ENCODE data around the gene TUBB1.
"Not testable (repeated sequence)": the region's sequence is repeated elsewhere in the genome, so short reads cannot be mapped to it uniquely, and the experiment has no call there.

TUBB1 gene

GRCh38 chr20:59033093-59033492 is 13.9 kb downstream of the TUBB1 start:
- DNase-seq, result no peak
- intact Hi-C loops (cut with DNase I), result loop anchor here (5.0 kb wide), 1 partner anchor 51 kb away; the partner anchor contains the start of gene NELFCD

- intact Hi-C loops (cut with DNase I), result loop anchor here (5.0 kb wide), 1 partner anchor 51 kb away; the partner anchor contains the start of gene NELFCD
- DNase-seq, result no peak
These were observed 14.5 kb downstream of the TUBB1 start for GRCh38 chr20:59033616-59034165.

GRCh38 chr20:59035381-59035780 is 16.2 kb downstream of the TUBB1 start:
- intact Hi-C loops (cut with DNase I), result no loop called here
- no peak for DNase-seq

GRCh38 chr20:59037386-59037785 is 18.2 kb downstream of the TUBB1 start:
- intact Hi-C loops (cut with DNase I), result no loop called here
- no peak for DNase-seq

GRCh38 chr20:59039233-59039632 is 20.0 kb downstream of the TUBB1 start:
- intact Hi-C loops (cut with DNase I), result no loop called here
- no peak for DNase-seq

- intact Hi-C loops (cut with DNase I), result no loop called here
- DNase-seq, result no peak
These were observed 21.4 kb downstream of the TUBB1 start for GRCh38 chr20:59040667-59041066.

- intact Hi-C loops (cut with DNase I); DNase-seq: not testable (repeated sequence)
These were observed 22.3 kb downstream of the TUBB1 start for GRCh38 chr20:59041487-59041886.

- no peak for DNase-seq
- intact Hi-C loops (cut with DNase I), result loop anchor here (1.0 to 2.0 kb wide), 2 partner anchors 10 to 151 kb away; partner anchors contain the start of gene ATP5F1E
These were observed 23.0 kb downstream of the TUBB1 start, which contains the start of gene PRELID3B for GRCh38 chr20:59042151-59042795. Gene PRELID3B (minus strand): TSS chr20:59042786. CDS start chr20:59042730, 56 bp downstream.

- intact Hi-C loops (cut with DNase I), result loop anchor here (1.0 to 2.0 kb wide), 2 partner anchors 11 to 152 kb away; partner anchors contain the start of gene ATP5F1E
These were observed 23.8 kb downstream of the TUBB1 start for GRCh38 chr20:59042796-59043631.

GRCh38 chr20:59043698-59044097 is 24.5 kb downstream of the TUBB1 start:
- intact Hi-C loops (cut with DNase I), result loop anchor here (2.0 kb wide), 1 partner anchor 153 kb away; no protein-coding TSS in a partner anchor
- no peak for DNase-seq

More at GRCh38 chr20:59042796-59043631, 23.8 kb downstream of the TUBB1 start:
- peak; percentile 73 to 98 (median 87) for DNase-seq

GRCh38 chr20:59044295-59044694 is 25.1 kb downstream of the TUBB1 start:
- no peak for DNase-seq
- intact Hi-C loops (cut with DNase I), result no loop called here

GRCh38 chr20:59044796-59045195 is 25.6 kb downstream of the TUBB1 start:
- intact Hi-C loops (cut with DNase I), result no loop called here
- no peak for DNase-seq

GRCh38 chr20:59046862-59047261 is 27.6 kb downstream of the TUBB1 start:
- intact Hi-C loops (cut with DNase I), result no loop called here
- no peak for DNase-seq

- intact Hi-C loops (cut with DNase I), result no loop called here
- DNase-seq, result no peak
These were observed 28.9 kb downstream of the TUBB1 start for GRCh38 chr20:59047938-59048680.

- no peak for DNase-seq
- intact Hi-C loops (cut with DNase I), result no loop called here
These were observed 29.4 kb downstream of the TUBB1 start for GRCh38 chr20:59048681-59049030.

GRCh38 chr20:59050437-59050836 is 31.2 kb downstream of the TUBB1 start:
- intact Hi-C loops (cut with DNase I), result no loop called here
- DNase-seq, result no peak

GRCh38 chr20:59051666-59052185 is 32.5 kb downstream of the TUBB1 start:
- intact Hi-C loops (cut with DNase I), result no loop called here
- no peak for DNase-seq

- intact Hi-C loops (cut with DNase I), result no loop called here
- DNase-seq, result no peak
These were observed 36.1 kb downstream of the TUBB1 start for GRCh38 chr20:59055302-59055701.

GRCh38 chr20:59062081-59062480 is 42.9 kb downstream of the TUBB1 start:
- intact Hi-C loops (cut with DNase I), result no loop called here
- no peak for DNase-seq

Data from posterior cingulate gyrus (tissue), 11 donors.